Neural progenitor cell (in vitro differentiated cells): Measurements from ENCODE around the gene ETHE1. TPM values are rescaled to one million over a fixed set of nuclear protein-coding genes. Genes with fewer than 3 reads are reported as not detected.
"Not testable (repeated sequence)": the region's sequence is repeated elsewhere in the genome, so short reads cannot be mapped to it uniquely, and the experiment has no call there.

Source experiments
- DNase-seq: peaks from one replicate; pipeline ENCODE4 v3.0.0-alpha.2; 2016; ENCODE audit warnings: low spot score
- H2AFZ ChIP-seq: fragments of 200-600 bp; sonication (generic); replicated peaks from 2 replicates; pipeline ENCODE4 v1.6.1; 2016; ENCODE audit warnings: antibody characterized with exemption
- H3F3A ChIP-seq: fragments of 200-600 bp; sonication (generic); 2 replicates; pipeline ENCODE4 v1.6.1; 2016; ENCODE audit warnings: antibody characterized with exemption, low read depth
- H3K27ac ChIP-seq: fragments of 200-600 bp; sonication (generic); 2 replicates; pipeline ENCODE4 v1.5.1; 2016; ENCODE audit warnings: mild to moderate bottlenecking
- H3K27me3 ChIP-seq: fragments of 200-600 bp; sonication (generic); 2 replicates; pipeline ENCODE4 v1.6.1; 2016; ENCODE audit warnings: mild to moderate bottlenecking, moderate library complexity
- H3K36me3 ChIP-seq: fragments of 200-600 bp; sonication (generic); 2 replicates; pipeline ENCODE4 v1.5.1; 2016
- H3K4me1 ChIP-seq: fragments of 200-600 bp; sonication (generic); 2 replicates; pipeline ENCODE4 v1.6.1; 2016; ENCODE audit warnings: mixed run types
- H3K4me2 ChIP-seq: fragments of 200-600 bp; sonication (generic); 2 replicates; pipeline ENCODE4 v1.6.1; 2016
- H3K4me3 ChIP-seq: fragments of 200-600 bp; sonication (generic); 2 replicates; pipeline ENCODE4 v1.5.1; 2016
- H3K79me2 ChIP-seq: fragments of 200-600 bp; sonication (generic); 2 replicates; pipeline ENCODE4 v1.6.1; 2016; ENCODE audit warnings: low read depth
- H3K9ac ChIP-seq: fragments of 200-600 bp; sonication (generic); 2 replicates; pipeline ENCODE4 v1.6.1; 2016
- H3K9me3 ChIP-seq: fragments of 200-600 bp; sonication (generic); 2 replicates; pipeline ENCODE4 v1.5.1; 2016; ENCODE audit warnings: low read depth
- H4K20me1 ChIP-seq: fragments of 200-600 bp; sonication (generic); 2 replicates; pipeline ENCODE4 v1.6.1; 2016; ENCODE audit warnings: low read depth
- H3K27ac Mint-ChIP-seq: 3 replicates; pipeline ENCODE4 v1.8.0; 2021; ENCODE audit warnings: mixed read lengths
- H3K27me3 Mint-ChIP-seq: 2 replicates; pipeline ENCODE4 v1.8.0; 2022; ENCODE audit warnings: low read depth, mild to moderate bottlenecking, inconsistent platforms, moderate library complexity, mixed read lengths; ENCODE audit not compliant: insufficient read depth
- H3K36me3 Mint-ChIP-seq: 3 replicates; pipeline ENCODE4 v1.8.0; 2021; ENCODE audit warnings: mixed read lengths
- H3K4me1 Mint-ChIP-seq: 3 replicates; pipeline ENCODE4 v1.8.0; 2021; ENCODE audit warnings: mixed read lengths
- H3K4me3 Mint-ChIP-seq: 3 replicates; pipeline ENCODE4 v1.8.0; 2021; ENCODE audit warnings: mild to moderate bottlenecking, moderate library complexity, mixed read lengths
- H3K9me3 Mint-ChIP-seq: 3 replicates; pipeline ENCODE4 v1.8.0; 2020; ENCODE audit warnings: mixed read lengths
- CTCF ChIP-seq: fragments of 200-600 bp; sonication (generic); IDR thresholded peaks from 2 replicates; pipeline ENCODE4 v1.5.1; 2017; ENCODE audit warnings: antibody characterized with exemption, mild to moderate bottlenecking
- EZH2 ChIP-seq: fragments of 200-600 bp; sonication (generic); IDR thresholded peaks from 2 replicates; pipeline ENCODE4 v1.6.1; 2017; ENCODE audit warnings: antibody characterized with exemption, mild to moderate bottlenecking, moderate library complexity
- EZH2phosphoT487 ChIP-seq: fragments of 200-600 bp; sonication (generic); IDR thresholded peaks from 2 replicates; pipeline ENCODE4 v1.6.1; 2017; ENCODE audit warnings: antibody characterized with exemption
- total RNA-seq: library from RNA; depleted of rRNA; stranded (reverse); fragments of >200 nt; gene quantifications from 2 replicates; pipeline ENCODE4 v1.2.3, GENCODE V29; 2015; ENCODE audit warnings: low replicate concordance

ETHE1 gene
- total RNA-seq, 1 donor from 2014 or later: 13.6 TPM

GRCh38 chr19:43522929-43523328 is 4.1 kb downstream of the ETHE1 start:
- peaks cover 11% of the 10 kb centered on the region for H3K4me1 ChIP-seq
- no peak for DNase-seq
- H3K4me2 ChIP-seq: no peak overlapping the region
- peaks cover 4% of the 10 kb centered on the region for H3K27me3 Mint-ChIP-seq
- no peak overlapping the region for H3K4me3 ChIP-seq
- peaks cover 13% of the 10 kb centered on the region for H4K20me1 ChIP-seq
- peaks cover 9% of the 10 kb centered on the region for H3F3A ChIP-seq
- H3K27me3 ChIP-seq: peaks cover 17% of the 10 kb centered on the region
- H3K4me1 Mint-ChIP-seq: peaks cover 20% of the 10 kb centered on the region
- no peaks in the 10 kb centered on the region for H3K36me3 Mint-ChIP-seq
- no peak overlapping the region for H2AFZ ChIP-seq
- no peak overlapping the region for H3K9ac ChIP-seq
- no peaks in the 10 kb centered on the region for H3K79me2 ChIP-seq
- no peaks in the 10 kb centered on the region for H3K9me3 Mint-ChIP-seq
- H3K27ac ChIP-seq: no peak overlapping the region
- no peak for TF ChIP-seq EZH2phosphoT487
- no peak for TF ChIP-seq EZH2
- no peak for TF ChIP-seq CTCF
- no peak overlapping the region for H3K4me3 Mint-ChIP-seq
- H3K27ac Mint-ChIP-seq: no peak overlapping the region
- no peaks in the 10 kb centered on the region for H3K36me3 ChIP-seq
- H3K9me3 ChIP-seq: no peaks in the 10 kb centered on the region

- H3K9me3 ChIP-seq: no peaks in the 10 kb centered on the region
- no peak overlapping the region for H3K27ac ChIP-seq
- no peaks in the 10 kb centered on the region for H3K4me1 ChIP-seq
- Mint-ChIP-seq H3K36me3 (peaks cover 2% of the 10 kb centered on the region), H3K27ac (no peak overlapping the region), H3K4me3 (peak overlapping the region; percentile 21), H3K27me3 (peaks cover 5% of the 10 kb centered on the region), H3K9me3 (no peaks in the 10 kb centered on the region), H3K4me1 (peaks cover 4% of the 10 kb centered on the region)
- H3K79me2 ChIP-seq: no peaks in the 10 kb centered on the region
- no peaks in the 10 kb centered on the region for H3F3A ChIP-seq
- H3K9ac ChIP-seq: no peak overlapping the region
- no peak for TF ChIP-seq EZH2
- TF ChIP-seq EZH2phosphoT487: no peak
- peak; percentile 97 for TF ChIP-seq CTCF
- no peak overlapping the region for H2AFZ ChIP-seq
- H3K27me3 ChIP-seq: no peaks in the 10 kb centered on the region
- no peak overlapping the region for H3K4me3 ChIP-seq
- no peaks in the 10 kb centered on the region for H3K36me3 ChIP-seq
- H3K4me2 ChIP-seq: no peak overlapping the region
- peaks cover 3% of the 10 kb centered on the region for H4K20me1 ChIP-seq
- peak; percentile 89 for DNase-seq
These were observed 7.4 kb downstream of the ETHE1 start for GRCh38 chr19:43519436-43520088.

GRCh38 chr19:43518051-43518450 is 8.9 kb downstream of the ETHE1 start:
- Mint-ChIP-seq H3K4me1 (peaks cover 4% of the 10 kb centered on the region), H3K36me3 (peaks cover 7% of the 10 kb centered on the region), H3K9me3 (no peaks in the 10 kb centered on the region), H3K27me3 (peaks cover 4% of the 10 kb centered on the region), H3K4me3 (no peak overlapping the region), H3K27ac (no peak overlapping the region)
- H3K27me3 ChIP-seq: no peaks in the 10 kb centered on the region
- H3K36me3 ChIP-seq: no peaks in the 10 kb centered on the region
- H3K27ac ChIP-seq: no peak overlapping the region
- no peak overlapping the region for H3K4me2 ChIP-seq
- no peaks in the 10 kb centered on the region for H3F3A ChIP-seq
- no peak overlapping the region for H2AFZ ChIP-seq
- H3K4me3 ChIP-seq: no peak overlapping the region
- TF ChIP-seq CTCF (no peak), EZH2phosphoT487 (no peak), EZH2 (no peak)
- no peaks in the 10 kb centered on the region for H3K9me3 ChIP-seq
- DNase-seq: no peak
- no peak overlapping the region for H3K9ac ChIP-seq
- no peaks in the 10 kb centered on the region for H4K20me1 ChIP-seq
- H3K79me2 ChIP-seq: no peaks in the 10 kb centered on the region
- no peaks in the 10 kb centered on the region for H3K4me1 ChIP-seq

- DNase-seq, H3K27ac Mint-ChIP-seq, H3K9ac ChIP-seq, H3K4me3 ChIP-seq, H3K4me1 ChIP-seq, H4K20me1 ChIP-seq, H3K4me2 ChIP-seq, H3K4me1 Mint-ChIP-seq, H3K36me3 ChIP-seq, H3K79me2 ChIP-seq, H3K9me3 Mint-ChIP-seq, H3K27me3 ChIP-seq, H3K27me3 Mint-ChIP-seq, H3K9me3 ChIP-seq, H3K4me3 Mint-ChIP-seq, H2AFZ ChIP-seq, H3F3A ChIP-seq, H3K27ac ChIP-seq: not testable (repeated sequence)
- peaks cover 32% of the 10 kb centered on the region for H3K36me3 Mint-ChIP-seq
These were observed 14.6 kb downstream of the ETHE1 start for GRCh38 chr19:43512399-43512798.
